ENCODE data around the gene POLR3C.

- TF ChIP-seq EZH2 (IDR thresholded peaks at IDR 0.05; ENCODE audit: borderline replicate concordance, low read length) = no peak
- no peak for TF ChIP-seq CTCF (conservative IDR thresholded peaks at IDR 0.05 in 1 of 2, IDR thresholded peaks at IDR 0.05 in 1 of 2; ENCODE audit: extremely low read depth in 1 of 2, insufficient read depth in 1 of 2, low read depth in 1 of 2, low read length in 2 of 2)
These were observed 45.9 kb upstream of the POLR3C start for GRCh38 chr1:145778146-145778540.

Measured in mammary epithelial cell (primary cell).